Body of pancreas (tissue), 4 donors: ENCODE measurements around the gene DNAJB12. TPM values are rescaled to one million over a fixed set of nuclear protein-coding genes. Genes with fewer than 3 reads are reported as not detected.

ENCODE experiments used
- ATAC-seq: fragments of 150-250 bp; one replicate; pipeline ENCODE4 v1.9.1; 2016
- DNase-seq, 4 donors: peaks; one replicate each; pipeline ENCODE4 v3.0.0-alpha.2; 2019
- H3K27ac ChIP-seq, 4 donors: fragments of 200-600 bp; sonication (generic); 1 replicate in 3 of 4; 2 replicates in 1 of 4; pipeline versions ENCODE4 v1.5.1 to v1.6.1; 2016 to 2019; ENCODE audit warnings: mild to moderate bottlenecking in 1 of 4, mixed read lengths in 1 of 4, moderate library complexity in 1 of 4
- H3K27me3 ChIP-seq, 2 donors: fragments of 200-600 bp; sonication (generic); one replicate each; pipeline ENCODE4 v1.6.0; 2016; ENCODE audit warnings: mild to moderate bottlenecking in 1 of 2
- H3K36me3 ChIP-seq, 2 donors: fragments of 200-600 bp; sonication (generic); replicated peaks in 1 of 2; 2 replicates each; pipeline ENCODE4 v1.5.1; 2016; ENCODE audit warnings: low read depth in 2 of 2; ENCODE audit not compliant: insufficient read depth in 1 of 2
- H3K4me1 ChIP-seq: fragments of 200-600 bp; sonication (generic); one replicate; pipeline ENCODE4 v1.6.0; 2016
- H3K4me3 ChIP-seq, 2 donors: fragments of 200-600 bp; sonication (generic); 1 replicate in 1 of 2; 2 replicates in 1 of 2; pipeline ENCODE4 v1.5.1; 2016 to 2019
- H3K9me3 ChIP-seq, 3 donors: fragments of 200-600 bp; sonication (generic); 1 replicate in 2 of 3; 2 replicates in 1 of 3; pipeline ENCODE4 v1.5.1; 2016
- CTCF ChIP-seq, 7 experiments: fragments of 450-650 bp in 4 of 7; fragments of 200-600 bp in 3 of 7; sonication (generic) in 3 of 7; IDR thresholded peaks; one replicate each; pipeline ENCODE4 v1.5.1; 2016 to 2019; ENCODE audit warnings: antibody characterized with exemption in 7 of 7
- POLR2A ChIP-seq, 3 donors: fragments of 450-650 bp; IDR thresholded peaks; one replicate each; pipeline ENCODE4 v1.6.1; 2016; ENCODE audit warnings: antibody characterized with exemption in 3 of 3, mild to moderate bottlenecking in 2 of 3
- WGBS, 2 donors: methylation state at CpG; one replicate each; pipeline ENCODE4 v1.1.5; 2017; 5-methylcytosine and 5-hydroxymethylcytosine counted together
- intact Hi-C: fragments of 100-400 bp; cut with DNase I; formaldehyde crosslinking; loops from one replicate; pipeline ENCODE4 v1.15.1; 2023
- total RNA-seq, 2 donors: library from RNA; depleted of rRNA; stranded (reverse); fragments of >200 nt; gene quantifications; one replicate each; pipeline ENCODE4 v1.1.0, GENCODE V29; 2016

The DNAJB12 gene
- total RNA-seq, 2 donors from 2014 or later, result 19.2 to 24.1 TPM

GRCh38 chr10:72319416-72320254, 35.1 kb downstream of the DNAJB12 start:
- Histone ChIP-seq H3K9me3 (no peaks in the 10 kb centered on the region), H3K27ac (peak overlapping the region; percentile 84 to 90 (median 88)), H3K4me1 (peaks cover 70% of the 10 kb centered on the region), H3K36me3 (no peaks in the 10 kb centered on the region), H3K27me3 (no peaks in the 10 kb centered on the region), H3K4me3 (no peak overlapping the region)
- intact Hi-C loops, result no loop called here
- peak; percentile 77 for ATAC-seq
- peak; percentile 87 to 94 (median 92) for DNase-seq
- TF ChIP-seq POLR2A (IDR thresholded peaks at IDR 0.05) (peak in 2 of 3 donors; percentile 35 to 49), CTCF (IDR thresholded peaks at IDR 0.05) (peak in 2 of 7 experiments; percentile 6 to 14)
- 4 to 16% methylated on average over 7 to 39 of the region's 60 CpGs for WGBS, 2 donors

- Histone ChIP-seq H3K27me3 (no peaks in the 10 kb centered on the region), H3K9me3 (no peaks in the 10 kb centered on the region), H3K4me1 (peaks cover 73% of the 10 kb centered on the region), H3K36me3 (no peaks in the 10 kb centered on the region), H3K4me3 (no peak overlapping the region), H3K27ac (peak overlapping the region; percentile 84 to 90 (median 88))
- 63 to 67% methylated on average over 10 of the region's 10 CpGs for WGBS, 2 donors
- DNase-seq (no peak), ATAC-seq (no peak)
- no peak for TF ChIP-seq POLR2A (IDR thresholded peaks at IDR 0.05)
- intact Hi-C loops, result no loop called here
These were observed 36.1 kb downstream of the DNAJB12 start for GRCh38 chr10:72318418-72319262.

- Histone ChIP-seq H3K4me1 (peaks cover 70% of the 10 kb centered on the region), H3K9me3 (no peaks in the 10 kb centered on the region), H3K27me3 (no peaks in the 10 kb centered on the region), H3K36me3 (no peaks in the 10 kb centered on the region), H3K4me3 (no peak overlapping the region), H3K27ac (peak overlapping the region; percentile 78 to 94 (median 86))
- DNase-seq (peak; percentile 67 to 82 (median 78)), ATAC-seq (no peak)
- TF ChIP-seq POLR2A (IDR thresholded peaks at IDR 0.05), result no peak
- no peak for TF ChIP-seq CTCF (IDR thresholded peaks at IDR 0.05)
- intact Hi-C loops, result no loop called here
- 56 to 76% methylated on average over 7 to 12 of the region's 12 CpGs for WGBS, 2 donors
These were observed 37.8 kb downstream of the DNAJB12 start for GRCh38 chr10:72316748-72317435.

GRCh38 chr10:72316386-72316700, 38.4 kb downstream of the DNAJB12 start:
- 48 to 49% methylated on average over 3 of the region's 3 CpGs for WGBS, 2 donors
- Histone ChIP-seq H3K4me1 (peaks cover 64% of the 10 kb centered on the region), H3K9me3 (no peaks in the 10 kb centered on the region), H3K4me3 (no peak overlapping the region), H3K27ac (peak overlapping the region; percentile 78 to 94 (median 86)), H3K36me3 (no peaks in the 10 kb centered on the region), H3K27me3 (no peaks in the 10 kb centered on the region)
- ATAC-seq (no peak), DNase-seq (no peak)
- intact Hi-C loops, result no loop called here
- TF ChIP-seq POLR2A (IDR thresholded peaks at IDR 0.05) (no peak), CTCF (IDR thresholded peaks at IDR 0.05) (no peak)
